Suprapubic skin (tissue), 4 donors: ENCODE results near the gene PFKFB3.

Experiments used
- EP300 ChIP-seq: sonication (generic); formaldehyde crosslinking; IDR thresholded peaks from one replicate; pipeline ENCODE4 v1.6.1; 2017; ENCODE audit warnings: antibody characterized with exemption
- POLR2AphosphoS5 ChIP-seq, 3 donors: sonication (generic); formaldehyde crosslinking; IDR thresholded peaks; one replicate each; pipeline ENCODE4 v1.6.1; 2017; ENCODE audit warnings: antibody characterized with exemption in 3 of 3
- TF ChIP-seq, protein P1 (sequence below), 2 donors: fragments of 200-600 bp in 1 of 2; fragments of 450-650 bp in 1 of 2; sonication (generic) in 1 of 2; IDR thresholded peaks; one replicate each; pipeline ENCODE4 v1.5.1; 2016 to 2019; ENCODE audit warnings: antibody characterized with exemption in 2 of 2, mild to moderate bottlenecking in 1 of 2, moderate library complexity in 1 of 2

GRCh38 chr10:6229746-6230145, 27.0 kb downstream of the PFKFB3 start:
- TF ChIP-seq EP300 (no peak), POLR2AphosphoS5 (IDR thresholded peaks at IDR 0.05) (no peak)
- TF ChIP-seq, protein P1, sequence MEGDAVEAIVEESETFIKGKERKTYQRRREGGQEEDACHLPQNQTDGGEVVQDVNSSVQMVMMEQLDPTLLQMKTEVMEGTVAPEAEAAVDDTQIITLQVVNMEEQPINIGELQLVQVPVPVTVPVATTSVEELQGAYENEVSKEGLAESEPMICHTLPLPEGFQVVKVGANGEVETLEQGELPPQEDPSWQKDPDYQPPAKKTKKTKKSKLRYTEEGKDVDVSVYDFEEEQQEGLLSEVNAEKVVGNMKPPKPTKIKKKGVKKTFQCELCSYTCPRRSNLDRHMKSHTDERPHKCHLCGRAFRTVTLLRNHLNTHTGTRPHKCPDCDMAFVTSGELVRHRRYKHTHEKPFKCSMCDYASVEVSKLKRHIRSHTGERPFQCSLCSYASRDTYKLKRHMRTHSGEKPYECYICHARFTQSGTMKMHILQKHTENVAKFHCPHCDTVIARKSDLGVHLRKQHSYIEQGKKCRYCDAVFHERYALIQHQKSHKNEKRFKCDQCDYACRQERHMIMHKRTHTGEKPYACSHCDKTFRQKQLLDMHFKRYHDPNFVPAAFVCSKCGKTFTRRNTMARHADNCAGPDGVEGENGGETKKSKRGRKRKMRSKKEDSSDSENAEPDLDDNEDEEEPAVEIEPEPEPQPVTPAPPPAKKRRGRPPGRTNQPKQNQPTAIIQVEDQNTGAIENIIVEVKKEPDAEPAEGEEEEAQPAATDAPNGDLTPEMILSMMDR (IDR thresholded peaks at IDR 0.05): no peak
